ENCODE results near the gene TACR1. TPM values are rescaled to one million over a fixed set of nuclear protein-coding genes. Genes with fewer than 3 reads are reported as not detected.

The TACR1 gene
- polyA plus RNA-seq, 1 experiment, result 0.30 TPM

GRCh38 chr2:75068546-75068945, 130.8 kb downstream of the TACR1 start:
- no peaks in the 10 kb centered on the region for H3K27me3 ChIP-seq (ENCODE audit: control insufficient read depth, insufficient read depth, low read length)
- H3K9me3 ChIP-seq (ENCODE audit: control insufficient read depth, insufficient read depth, low read length), result no peaks in the 10 kb centered on the region
- no peak overlapping the region for H3K4me3 ChIP-seq (ENCODE audit: low read depth, low read length)
- ChIA-PET CTCF (interaction anchor here (0.7 kb wide), 1 partner anchor 378 kb away, joined by 3 read pairs; no protein-coding TSS in a partner anchor), POLR2A (no interaction called here)
- TF ChIP-seq CTCF (IDR thresholded peaks at IDR 0.05; ENCODE audit: low read depth, low read length), result peak; percentile 15; the same call in 1 of the 2 replicates
- DNase-seq (ENCODE audit: low read depth, low spot score), result no peak
- H3K27ac ChIP-seq (ENCODE audit: low read depth, low read length), result no peak overlapping the region

- H3K27ac ChIP-seq (ENCODE audit: low read depth, low read length), result no peak overlapping the region
- DNase-seq (ENCODE audit: low read depth, low spot score), result no peak
- no peaks in the 10 kb centered on the region for H3K27me3 ChIP-seq (ENCODE audit: control insufficient read depth, insufficient read depth, low read length)
- no peaks in the 10 kb centered on the region for H3K9me3 ChIP-seq (ENCODE audit: control insufficient read depth, insufficient read depth, low read length)
- ChIA-PET POLR2A (no interaction called here), CTCF (no interaction called here)
- no peak overlapping the region for H3K4me3 ChIP-seq (ENCODE audit: low read depth, low read length)
- no peak for TF ChIP-seq CTCF (IDR thresholded peaks at IDR 0.05; ENCODE audit: low read depth, low read length)
These were observed 131.8 kb downstream of the TACR1 start for GRCh38 chr2:75067506-75067905.

GRCh38 chr2:75066121-75066902, 133.0 kb downstream of the TACR1 start:
- no peaks in the 10 kb centered on the region for H3K9me3 ChIP-seq (ENCODE audit: control insufficient read depth, insufficient read depth, low read length)
- no peak for TF ChIP-seq CTCF (IDR thresholded peaks at IDR 0.05; ENCODE audit: low read depth, low read length)
- no peak for DNase-seq (ENCODE audit: low read depth, low spot score)
- no peaks in the 10 kb centered on the region for H3K27me3 ChIP-seq (ENCODE audit: control insufficient read depth, insufficient read depth, low read length)
- ChIA-PET CTCF (interaction anchor here (0.7 to 2.3 kb wide), 12 partner anchors 9 to 401 kb away, joined by 3 to 9 read pairs (median 4); no protein-coding TSS in a partner anchor), POLR2A (interaction anchor here (0.6 kb wide), 1 partner anchor 501 kb away, joined by 8 read pairs; no protein-coding TSS in a partner anchor)
- H3K27ac ChIP-seq (ENCODE audit: low read depth, low read length), result no peak overlapping the region
- H3K4me3 ChIP-seq (ENCODE audit: low read depth, low read length), result no peak overlapping the region

GRCh38 chr2:75065402-75066008, 133.8 kb downstream of the TACR1 start:
- H3K27me3 ChIP-seq (ENCODE audit: control insufficient read depth, insufficient read depth, low read length), result no peaks in the 10 kb centered on the region
- CTCF ChIA-PET, result interaction anchor here (0.7 to 2.3 kb wide), 18 partner anchors 9 to 543 kb away, joined by 3 to 15 read pairs (median 3); partner anchors contain the start of gene TACR1
- H3K9me3 ChIP-seq (ENCODE audit: control insufficient read depth, insufficient read depth, low read length), result no peaks in the 10 kb centered on the region
- POLR2A ChIA-PET, result interaction anchor here (1.1 kb wide), 1 partner anchor 44 kb away, joined by 3 read pairs; no protein-coding TSS in a partner anchor
- peak overlapping the region; percentile 12; the same call in 1 of the 2 replicates for H3K4me3 ChIP-seq (ENCODE audit: low read depth, low read length)
- H3K27ac ChIP-seq (ENCODE audit: low read depth, low read length), result no peak overlapping the region
- TF ChIP-seq CTCF (IDR thresholded peaks at IDR 0.05; ENCODE audit: low read depth, low read length), result no peak
- no peak for DNase-seq (ENCODE audit: low read depth, low spot score)

Data from AG04450 (cell line).